GM21447 (cell line): Measurements from ENCODE around the gene ANGPTL4.
"Not testable (repeated sequence)": the region's sequence is repeated elsewhere in the genome, so short reads cannot be mapped to it uniquely, and the experiment has no call there.

Source experiments
- ATAC-seq: cut with Tn5 transposase; IDR thresholded peaks from one replicate; pipeline ENCODE4 v1.9.1; 2021; ENCODE audit not compliant: unreplicated experiment

The ANGPTL4 gene

DNA sequence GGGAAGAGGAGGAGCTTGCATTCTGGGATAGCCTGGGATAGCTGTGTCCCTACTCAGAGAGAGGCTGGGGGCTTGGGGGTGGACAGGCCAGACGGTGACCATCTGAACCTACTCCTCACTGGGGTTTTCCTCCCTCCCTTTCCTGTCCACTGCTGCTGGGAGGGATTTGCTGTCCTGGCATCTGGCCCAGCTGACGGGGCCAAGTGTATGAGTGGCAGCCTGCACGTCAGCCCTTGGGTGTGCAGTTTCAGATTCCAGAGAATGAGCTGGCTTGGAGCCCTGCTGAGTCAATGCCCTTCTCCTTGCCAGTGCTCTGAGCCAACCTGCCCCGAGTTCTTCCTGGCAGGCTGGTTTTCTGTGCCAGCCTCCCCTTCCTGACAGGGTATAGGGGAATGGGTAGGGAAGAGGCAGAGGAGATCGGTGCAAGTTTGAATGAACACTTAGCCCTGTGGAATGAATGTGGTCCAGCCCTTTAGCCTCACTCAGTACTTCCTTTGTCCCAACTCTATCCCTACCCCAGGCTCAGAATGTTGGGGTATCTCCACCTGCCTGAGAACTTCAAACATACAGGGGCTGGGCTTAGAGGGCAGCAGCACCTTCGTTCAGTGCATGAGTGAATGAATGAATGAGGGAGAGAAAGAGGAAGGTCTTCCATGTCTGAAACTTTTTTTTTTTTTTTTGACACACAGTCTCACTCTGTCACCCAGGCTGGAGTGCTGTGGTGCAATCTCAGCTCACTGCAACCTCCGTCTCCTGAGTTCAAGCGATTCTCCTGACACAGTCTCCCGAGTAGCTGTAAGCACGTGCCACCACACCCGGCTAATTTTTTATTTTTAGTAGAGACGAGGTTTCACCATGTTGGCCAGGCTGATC, 1.8 kb upstream of the ANGPTL4 start:
- no peak for ATAC-seq

DNA sequence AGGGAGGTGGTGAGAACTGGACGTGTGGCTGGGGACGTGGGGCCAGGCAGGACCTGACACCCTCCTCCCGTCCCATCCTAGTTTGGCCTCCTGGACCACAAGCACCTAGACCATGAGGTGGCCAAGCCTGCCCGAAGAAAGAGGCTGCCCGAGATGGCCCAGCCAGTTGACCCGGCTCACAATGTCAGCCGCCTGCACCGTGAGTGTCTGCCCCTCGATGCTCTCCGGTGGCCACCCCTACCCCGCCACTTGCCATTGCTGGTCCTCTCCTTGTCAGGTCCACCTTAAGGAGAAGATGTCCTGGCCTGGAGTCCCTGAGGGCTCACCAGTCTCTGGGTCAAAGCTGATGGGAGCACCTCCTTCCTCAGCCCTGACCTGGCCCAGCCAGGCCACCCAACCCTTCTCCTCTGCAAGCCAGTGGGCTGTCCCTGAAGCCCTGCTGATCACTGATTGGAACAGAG, 2.2 kb downstream of the ANGPTL4 start:
- no peak for ATAC-seq

DNA sequence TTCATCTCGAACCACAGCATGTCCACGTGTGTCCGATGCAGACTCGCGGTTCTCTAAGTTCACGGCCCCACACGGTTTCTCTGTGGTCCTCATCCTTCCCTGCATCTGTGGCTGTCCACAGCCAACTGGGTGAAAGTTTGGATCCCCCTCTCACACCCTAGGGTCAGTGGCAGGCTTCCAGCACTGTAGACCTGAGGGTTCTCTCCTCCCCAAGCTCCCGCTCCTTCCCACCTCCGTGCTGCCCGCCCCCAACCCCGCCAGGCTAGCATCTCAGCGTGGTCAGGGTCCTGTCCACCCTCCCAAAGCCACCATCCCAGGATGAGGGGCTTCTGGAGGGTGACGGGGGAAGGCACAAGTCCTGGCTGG, 3.0 kb downstream of the ANGPTL4 start:
- ATAC-seq: no peak

DNA sequence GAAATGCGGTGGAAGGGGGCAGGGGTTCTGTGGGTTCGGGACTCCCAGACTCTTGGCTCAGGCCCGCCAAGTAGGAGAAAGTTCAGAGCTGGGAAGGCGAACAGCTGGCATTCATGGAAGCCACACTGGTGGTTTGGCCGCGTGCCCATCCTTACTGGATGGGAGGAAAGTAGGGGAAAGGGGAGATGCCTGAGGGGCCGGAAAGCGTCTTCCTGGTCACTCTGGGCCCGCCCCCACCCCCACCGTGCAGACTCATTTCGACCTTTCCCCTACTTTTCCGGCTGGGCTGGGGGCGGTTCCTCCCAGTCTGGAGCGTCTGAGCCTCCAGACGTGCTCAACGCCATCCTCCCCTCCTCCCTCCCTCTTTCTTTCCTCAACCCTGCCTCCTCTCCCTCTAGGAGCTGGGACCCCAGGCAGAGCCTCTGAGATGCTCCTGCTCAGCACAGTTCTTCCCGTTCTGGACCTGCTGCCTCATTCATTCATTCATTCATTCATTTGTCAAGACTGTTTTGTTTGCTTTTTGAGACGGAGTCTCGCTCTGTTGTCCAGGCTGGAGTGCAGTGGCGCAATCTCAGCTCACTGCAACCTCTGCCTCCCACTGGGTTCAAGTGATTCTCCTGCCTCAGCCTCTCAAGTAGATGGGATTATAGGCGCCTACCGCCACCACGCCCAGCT, 3.5 kb downstream of the ANGPTL4 start:
- no peak for ATAC-seq

DNA sequence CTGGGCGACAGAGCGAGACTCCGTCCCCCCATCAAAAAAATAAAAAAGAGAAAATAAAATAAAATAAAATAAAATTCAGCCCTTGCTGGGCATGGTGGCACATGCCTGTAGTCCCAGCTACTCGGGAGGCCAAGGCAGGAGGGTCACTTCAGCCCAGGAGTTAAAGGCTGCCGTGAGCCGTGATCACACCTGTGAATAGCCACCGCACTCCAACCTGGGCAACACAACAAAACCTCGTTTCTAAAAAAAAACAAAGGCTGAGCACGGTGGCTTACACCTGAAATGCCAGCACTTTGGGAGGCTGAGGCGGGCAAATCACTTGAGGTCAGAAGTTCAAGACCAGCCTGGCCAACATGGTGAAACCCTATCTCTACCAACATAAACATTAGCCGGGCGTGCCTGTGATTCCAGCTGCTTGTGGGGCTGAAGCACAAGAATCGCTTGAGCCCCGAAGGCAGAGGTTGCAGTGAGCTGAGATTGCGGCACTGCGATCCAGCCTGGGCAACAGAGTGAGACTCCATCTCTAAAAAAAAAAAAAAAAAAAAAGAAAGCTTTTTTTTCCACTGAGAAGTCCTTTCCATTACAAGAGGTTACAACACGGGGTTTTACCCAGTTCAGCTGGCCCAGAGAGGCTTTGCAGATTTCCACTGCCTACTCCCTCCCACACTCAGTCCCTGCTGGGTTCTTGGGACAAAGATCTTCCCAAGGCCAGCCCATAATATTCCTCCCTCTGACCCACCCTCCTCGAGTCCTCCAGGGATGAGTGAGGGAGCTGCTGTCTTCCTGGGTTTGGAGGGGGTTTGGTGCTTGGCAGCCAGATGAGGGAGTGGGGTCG, 6.4 kb downstream of the ANGPTL4 start:
- no peak for ATAC-seq

DNA sequence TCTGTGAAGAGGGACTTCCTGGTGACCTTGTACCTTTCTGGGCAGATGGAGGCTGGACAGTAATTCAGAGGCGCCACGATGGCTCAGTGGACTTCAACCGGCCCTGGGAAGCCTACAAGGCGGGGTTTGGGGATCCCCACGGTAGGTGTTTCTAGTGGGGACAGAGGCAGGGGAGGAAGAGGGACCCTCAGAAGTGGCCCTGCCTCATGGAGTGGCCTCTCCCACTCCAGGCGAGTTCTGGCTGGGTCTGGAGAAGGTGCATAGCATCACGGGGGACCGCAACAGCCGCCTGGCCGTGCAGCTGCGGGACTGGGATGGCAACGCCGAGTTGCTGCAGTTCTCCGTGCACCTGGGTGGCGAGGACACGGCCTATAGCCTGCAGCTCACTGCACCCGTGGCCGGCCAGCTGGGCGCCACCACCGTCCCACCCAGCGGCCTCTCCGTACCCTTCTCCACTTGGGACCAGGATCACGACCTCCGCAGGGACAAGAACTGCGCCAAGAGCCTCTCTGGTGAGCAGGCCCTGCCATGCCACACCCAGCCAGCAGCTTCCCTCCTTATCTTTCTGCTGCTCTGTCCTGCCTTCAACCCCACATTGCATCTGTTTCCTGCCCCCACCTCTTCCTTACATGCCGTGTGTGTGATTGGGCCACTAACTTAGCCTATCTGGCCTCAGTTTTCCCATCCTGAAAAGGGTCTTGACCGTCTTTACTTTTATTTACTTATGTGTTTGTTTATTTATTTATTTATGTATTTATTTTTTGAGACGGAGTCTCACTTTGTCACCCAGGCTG, 7.3 kb downstream of the ANGPTL4 start:
- no peak for ATAC-seq

DNA sequence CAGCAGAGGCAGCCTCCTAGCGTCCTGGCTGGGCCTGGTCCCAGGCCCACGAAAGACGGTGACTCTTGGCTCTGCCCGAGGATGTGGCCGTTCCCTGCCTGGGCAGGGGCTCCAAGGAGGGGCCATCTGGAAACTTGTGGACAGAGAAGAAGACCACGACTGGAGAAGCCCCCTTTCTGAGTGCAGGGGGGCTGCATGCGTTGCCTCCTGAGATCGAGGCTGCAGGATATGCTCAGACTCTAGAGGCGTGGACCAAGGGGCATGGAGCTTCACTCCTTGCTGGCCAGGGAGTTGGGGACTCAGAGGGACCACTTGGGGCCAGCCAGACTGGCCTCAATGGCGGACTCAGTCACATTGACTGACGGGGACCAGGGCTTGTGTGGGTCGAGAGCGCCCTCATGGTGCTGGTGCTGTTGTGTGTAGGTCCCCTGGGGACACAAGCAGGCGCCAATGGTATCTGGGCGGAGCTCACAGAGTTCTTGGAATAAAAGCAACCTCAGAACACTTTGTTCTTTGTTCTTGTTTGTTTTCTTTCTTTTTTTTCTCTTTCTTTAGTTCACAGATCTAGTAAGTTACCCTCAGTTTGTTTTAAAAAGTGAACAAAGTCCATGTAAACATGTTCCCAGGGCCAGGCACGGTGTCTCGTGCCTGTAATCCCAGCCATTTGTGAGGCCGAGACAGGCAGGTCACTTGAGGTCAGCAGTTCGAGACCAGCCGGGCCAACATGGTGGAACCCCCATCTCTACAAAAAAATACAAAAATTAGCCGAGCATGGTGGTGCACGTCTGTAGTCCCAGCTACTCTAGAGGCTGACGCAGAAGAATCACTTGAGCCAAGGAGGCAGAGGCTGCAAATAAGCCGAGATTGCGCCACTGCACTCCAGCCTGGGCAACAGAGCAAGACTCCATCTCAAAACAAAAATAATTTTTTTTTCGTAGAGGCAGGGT, 10.2 kb downstream of the ANGPTL4 start:
- ATAC-seq: no peak

DNA sequence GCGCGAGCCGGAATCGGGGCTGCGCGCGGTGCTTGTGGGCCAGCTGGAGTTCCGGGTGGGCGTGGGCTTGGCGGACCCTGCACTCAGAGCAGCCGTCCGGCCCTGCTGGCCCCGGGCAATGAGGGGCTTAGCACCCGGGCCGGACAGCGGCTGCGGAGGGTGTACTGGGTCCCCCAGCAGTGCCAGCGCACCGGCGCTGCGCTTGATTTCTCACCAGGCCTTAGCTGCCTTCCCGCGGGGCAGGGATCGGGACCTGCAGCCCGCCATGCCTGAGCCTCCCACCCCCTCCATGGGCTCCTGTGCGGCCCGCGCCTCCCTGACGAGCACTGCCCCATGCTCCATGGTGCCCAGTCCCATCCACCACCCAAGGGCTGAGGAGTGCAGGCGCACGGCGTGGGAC, 11.8 kb downstream of the ANGPTL4 start:
- ATAC-seq: not testable (repeated sequence)

DNA sequence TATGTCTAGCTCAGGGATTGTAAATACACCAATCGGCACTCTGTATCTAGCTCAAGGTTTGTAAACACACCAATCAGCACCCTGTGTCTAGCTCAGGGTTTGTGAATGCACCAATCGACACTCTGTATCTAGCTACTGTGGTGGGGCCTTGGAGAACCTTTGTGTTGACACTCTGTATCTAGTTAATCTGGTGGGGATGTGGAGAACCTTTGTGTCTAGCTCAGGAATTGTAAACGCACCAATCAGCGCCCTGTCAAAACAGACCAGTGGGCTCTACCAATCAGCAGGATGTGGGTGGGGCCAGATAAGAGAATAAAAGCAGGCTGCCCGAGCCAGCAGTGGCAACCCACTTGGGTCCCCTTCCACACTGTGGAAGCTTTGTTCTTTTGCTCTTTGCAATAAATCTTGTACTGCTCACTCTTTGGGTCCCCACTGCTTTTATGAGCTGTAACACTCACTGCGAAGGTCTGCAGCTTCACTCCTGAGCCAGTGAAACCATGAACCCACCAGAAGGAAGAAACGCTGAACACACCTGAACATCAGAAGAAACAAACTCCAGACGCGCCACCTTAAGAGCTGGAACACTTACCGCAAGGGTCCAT, 12.5 kb downstream of the ANGPTL4 start:
- not testable (repeated sequence) for ATAC-seq

DNA sequence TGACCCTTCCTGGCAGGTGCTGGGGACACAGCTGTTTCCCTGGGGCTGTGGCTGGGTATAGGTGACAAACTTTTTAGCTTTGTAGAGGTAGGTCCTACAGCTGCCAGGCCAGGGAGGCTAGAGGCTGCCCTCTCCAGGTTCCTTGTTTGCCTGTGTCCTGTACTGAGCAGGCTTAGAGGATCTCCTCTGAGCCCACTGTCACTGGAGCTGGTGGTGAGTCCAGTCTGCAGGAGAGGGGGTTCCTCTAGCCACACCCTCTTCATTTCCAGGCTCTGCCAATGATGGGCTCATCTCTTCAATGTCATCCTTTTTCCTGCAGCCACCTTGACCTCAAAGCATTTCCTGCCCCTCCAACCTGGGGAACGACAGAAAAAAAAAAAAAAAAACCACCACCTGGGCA, 13.6 kb downstream of the ANGPTL4 start:
- no peak for ATAC-seq

DNA sequence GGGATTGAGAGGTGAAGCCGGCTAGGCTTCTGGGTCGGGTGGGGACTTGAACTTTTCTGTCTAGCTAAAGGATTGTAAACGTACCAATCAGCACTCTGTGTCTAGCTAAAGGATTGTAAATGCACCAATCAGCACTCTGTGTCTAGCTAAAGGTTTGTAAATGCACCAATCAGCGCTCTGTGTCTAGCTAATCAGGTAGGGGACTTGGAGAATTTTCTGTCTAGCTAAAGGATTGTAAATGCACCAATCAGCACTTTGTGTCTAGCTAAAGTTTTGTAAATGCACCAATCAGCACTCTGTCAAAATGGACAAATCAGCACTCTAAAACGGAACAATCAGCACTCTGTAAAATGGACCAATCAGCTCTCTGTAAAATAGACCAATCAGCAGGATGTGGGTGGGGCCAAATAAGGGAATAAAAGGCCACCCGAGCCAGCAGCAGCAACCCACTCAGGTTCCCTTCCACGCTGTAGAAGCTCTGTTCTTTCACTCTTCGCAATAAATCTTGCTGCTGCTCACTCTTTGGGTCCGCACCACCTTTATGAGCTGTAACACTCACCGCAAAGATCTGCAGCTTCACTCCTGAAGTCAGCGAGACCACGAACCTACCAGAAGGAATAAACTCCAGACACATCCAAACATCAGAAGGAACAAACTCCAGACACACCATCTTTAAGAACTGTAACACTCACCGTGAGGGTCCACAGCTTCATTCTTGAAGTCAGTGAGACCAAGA, 15.4 kb downstream of the ANGPTL4 start:
- ATAC-seq: not testable (repeated sequence)

DNA sequence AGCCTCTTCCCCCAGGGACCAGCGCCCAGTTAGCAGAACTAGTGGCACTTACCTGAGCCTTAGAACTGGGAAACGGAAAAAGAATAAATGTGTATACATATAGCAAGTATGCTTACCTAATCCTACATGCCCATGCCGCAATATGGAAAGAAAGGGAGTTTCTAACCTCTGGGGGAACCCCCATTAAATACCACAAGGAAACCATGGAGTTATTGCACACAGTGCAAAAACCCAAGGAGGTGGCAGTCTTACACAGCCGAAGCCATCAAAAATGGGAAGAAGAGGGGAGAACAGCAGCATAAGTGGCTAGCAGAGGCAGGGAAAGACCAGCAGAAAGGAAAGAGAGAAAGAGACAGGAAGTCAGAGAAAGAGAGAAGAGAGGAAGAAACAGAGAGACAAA, 20.6 kb downstream of the ANGPTL4 start:
- ATAC-seq: not testable (repeated sequence)

DNA sequence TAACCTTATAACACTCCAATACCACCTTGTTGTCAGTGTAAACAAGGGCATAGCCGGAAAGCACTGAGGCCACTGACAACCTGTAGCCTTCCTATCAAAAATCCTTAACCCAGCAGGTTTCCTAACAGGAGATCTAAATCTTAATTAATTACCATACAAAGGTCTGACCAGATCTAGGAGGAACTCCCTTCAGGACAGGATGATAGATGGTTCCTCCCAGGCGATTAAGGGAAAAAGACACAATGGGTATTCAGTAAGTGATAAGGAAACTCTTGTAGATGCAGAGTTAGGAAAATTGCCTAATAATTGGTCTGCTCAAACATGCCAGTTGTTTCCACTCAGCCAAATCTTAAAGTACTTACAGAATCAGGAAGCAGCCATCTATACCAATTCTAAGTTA, 21.1 kb downstream of the ANGPTL4 start:
- ATAC-seq: not testable (repeated sequence)

DNA sequence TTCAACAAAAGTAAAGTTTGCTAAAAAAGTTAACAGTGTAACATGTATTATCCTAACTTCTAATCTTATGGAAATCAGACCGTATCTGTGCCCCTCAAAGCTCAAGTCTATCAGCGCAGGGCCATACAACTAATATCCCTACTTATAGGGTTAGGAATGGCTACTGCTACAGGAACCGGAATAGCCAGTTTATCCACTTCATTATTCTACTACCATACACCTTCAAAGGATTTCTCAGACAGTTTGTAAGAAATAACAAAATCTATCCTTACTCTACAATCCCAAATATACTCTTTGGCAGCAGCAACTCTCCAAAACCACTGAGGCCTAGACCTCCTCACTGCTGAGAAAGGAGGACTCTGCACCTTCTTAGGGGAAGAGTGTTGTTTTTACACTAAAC, 21.6 kb downstream of the ANGPTL4 start:
- ATAC-seq: not testable (repeated sequence)

DNA sequence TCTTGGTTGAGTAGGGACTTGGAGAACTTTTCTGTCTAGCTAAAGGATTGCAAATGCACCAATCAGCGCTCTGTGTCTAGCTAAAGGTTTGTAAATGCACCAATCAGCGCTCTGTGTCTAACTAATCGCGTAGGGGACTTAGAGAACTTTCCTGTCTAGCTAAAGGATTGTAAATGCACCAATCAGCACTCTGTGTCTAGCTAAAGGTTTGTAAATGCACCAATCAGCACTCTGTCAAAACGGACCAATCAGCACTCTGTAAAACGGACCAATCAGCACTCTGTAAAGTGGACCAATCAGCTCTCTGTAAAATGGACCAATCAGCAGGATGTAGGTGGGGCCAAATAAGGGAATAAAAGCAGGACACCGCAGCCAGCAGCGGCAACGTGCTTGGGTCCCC, 22.5 kb downstream of the ANGPTL4 start:
- not testable (repeated sequence) for ATAC-seq

DNA sequence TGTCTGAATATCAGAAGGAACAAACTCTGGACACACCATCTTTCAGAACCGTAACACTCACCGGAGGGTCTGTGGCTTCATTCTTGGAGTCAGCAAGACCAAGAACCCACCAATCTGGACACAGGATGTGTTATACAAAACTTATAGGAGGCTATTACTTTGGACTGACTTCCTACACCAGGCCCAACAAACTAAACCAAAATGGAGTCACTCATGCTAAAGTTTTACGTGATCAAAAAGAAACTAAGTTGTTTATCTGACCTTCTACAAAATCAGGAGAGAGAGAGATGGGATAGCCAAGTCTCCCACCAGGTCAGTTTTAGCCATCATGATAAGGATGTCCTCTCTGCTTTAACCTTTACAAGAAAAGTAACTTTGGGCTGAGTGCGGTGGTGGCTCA, 23.0 kb downstream of the ANGPTL4 start:
- no peak for ATAC-seq

DNA sequence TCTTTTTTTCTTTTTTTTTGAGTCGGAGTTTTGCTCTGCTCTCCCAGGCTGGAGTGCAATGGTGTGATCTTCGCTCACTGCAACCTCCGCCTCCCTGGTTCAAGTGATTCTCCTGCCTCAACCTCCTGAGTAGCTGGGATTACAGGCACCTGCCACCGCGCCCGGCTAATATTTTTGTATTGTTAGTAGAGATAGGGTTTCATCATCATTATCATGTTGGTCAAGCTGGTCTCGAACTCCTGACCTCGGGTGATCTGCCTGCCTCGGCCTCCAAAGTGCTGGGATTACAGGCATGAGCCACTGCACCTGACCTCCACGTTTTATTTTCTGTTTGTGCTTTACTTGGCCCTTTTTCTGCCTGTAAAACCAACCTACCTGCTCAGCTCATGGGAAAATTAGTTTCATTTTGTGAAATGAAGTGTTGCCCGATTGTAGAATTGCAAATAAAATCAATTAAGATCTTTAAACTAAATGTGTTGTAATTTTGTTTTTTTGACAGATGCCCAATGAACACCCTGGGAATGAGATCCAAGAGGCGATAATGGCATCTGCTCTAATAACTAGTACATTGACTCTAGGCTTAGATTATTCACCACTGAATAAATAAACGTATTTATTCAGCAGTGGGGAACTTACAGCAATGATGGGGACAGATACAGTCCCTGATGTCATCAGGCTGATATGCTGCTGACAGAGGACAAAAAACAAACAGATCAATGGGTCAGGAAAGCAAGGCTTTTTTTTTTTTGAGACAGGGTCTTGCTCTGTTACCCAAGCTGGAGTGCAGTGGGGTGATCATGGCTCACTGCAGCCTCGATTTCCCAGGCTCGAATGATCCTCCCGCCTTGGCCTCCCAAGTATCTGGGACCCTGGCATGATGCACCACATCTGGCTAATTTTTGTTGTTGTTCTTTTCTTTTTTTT, 24.0 kb downstream of the ANGPTL4 start:
- ATAC-seq: no peak

DNA sequence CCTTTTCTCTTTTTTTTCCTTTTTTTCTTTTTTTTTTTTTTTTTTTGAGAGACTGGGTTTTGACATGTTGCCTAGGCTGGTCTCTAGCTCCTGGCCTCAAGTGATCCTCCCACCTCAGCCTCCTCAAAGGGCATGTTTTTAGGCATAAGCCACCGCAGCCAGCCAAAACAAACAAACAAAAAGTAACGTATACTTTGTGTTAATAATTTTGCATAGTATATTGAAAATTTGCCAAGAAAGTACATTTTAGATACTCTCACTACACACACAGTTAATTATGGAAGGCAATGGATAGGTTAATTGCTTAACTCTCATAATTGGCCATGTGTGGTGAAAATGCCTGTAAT, 24.6 kb downstream of the ANGPTL4 start:
- ATAC-seq: no peak
